ENCODE results near the gene IGSF21. TPM values are rescaled to one million over a fixed set of nuclear protein-coding genes. Genes with fewer than 3 reads are reported as not detected.

IGSF21 gene
- total RNA-seq, 6 experiments from 2014 or later = not detected

DNA sequence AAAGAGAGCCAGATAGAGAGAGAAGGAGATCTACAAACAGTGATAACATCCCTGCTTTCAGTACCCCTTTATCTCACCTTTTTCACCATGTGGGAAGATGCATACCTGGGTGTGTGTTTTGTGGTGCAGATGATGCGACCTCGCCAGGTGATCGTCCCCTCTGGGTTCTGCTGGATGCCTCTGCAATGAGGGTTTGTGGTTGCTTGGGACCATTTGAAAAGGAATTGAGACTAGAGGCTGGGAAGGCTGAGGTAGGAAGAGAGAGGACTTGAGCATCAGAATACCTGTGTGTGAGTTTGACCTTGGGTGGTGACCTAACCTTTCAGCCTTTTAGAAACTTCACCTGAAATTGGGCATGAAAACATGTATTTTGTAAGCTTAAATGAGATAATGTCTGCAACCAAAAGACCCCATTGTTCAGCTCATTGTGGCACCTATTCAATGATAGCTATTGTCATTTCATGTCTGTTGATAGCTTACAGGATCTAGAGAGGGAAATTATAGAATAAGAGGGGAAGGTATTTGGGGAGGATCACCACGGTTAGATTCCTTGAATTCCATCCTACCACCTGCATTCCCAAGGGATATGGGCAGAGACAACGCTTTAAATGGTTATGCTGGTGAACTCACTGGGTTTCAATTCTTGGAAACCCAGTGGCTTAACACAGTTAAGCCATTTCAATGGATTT, 125.7 kb downstream of the IGSF21 start:
- TF ChIP-seq, protein P1, sequence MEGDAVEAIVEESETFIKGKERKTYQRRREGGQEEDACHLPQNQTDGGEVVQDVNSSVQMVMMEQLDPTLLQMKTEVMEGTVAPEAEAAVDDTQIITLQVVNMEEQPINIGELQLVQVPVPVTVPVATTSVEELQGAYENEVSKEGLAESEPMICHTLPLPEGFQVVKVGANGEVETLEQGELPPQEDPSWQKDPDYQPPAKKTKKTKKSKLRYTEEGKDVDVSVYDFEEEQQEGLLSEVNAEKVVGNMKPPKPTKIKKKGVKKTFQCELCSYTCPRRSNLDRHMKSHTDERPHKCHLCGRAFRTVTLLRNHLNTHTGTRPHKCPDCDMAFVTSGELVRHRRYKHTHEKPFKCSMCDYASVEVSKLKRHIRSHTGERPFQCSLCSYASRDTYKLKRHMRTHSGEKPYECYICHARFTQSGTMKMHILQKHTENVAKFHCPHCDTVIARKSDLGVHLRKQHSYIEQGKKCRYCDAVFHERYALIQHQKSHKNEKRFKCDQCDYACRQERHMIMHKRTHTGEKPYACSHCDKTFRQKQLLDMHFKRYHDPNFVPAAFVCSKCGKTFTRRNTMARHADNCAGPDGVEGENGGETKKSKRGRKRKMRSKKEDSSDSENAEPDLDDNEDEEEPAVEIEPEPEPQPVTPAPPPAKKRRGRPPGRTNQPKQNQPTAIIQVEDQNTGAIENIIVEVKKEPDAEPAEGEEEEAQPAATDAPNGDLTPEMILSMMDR (IDR thresholded peaks at IDR 0.05) = no peak
- Mint-ChIP-seq H3K9me3 (peaks cover 72% of the 10 kb centered on the region), H3K4me1 (ENCODE audit: low read depth) (no peaks in the 10 kb centered on the region), H3K27ac (no peak overlapping the region), H3K36me3 (ENCODE audit: low read depth) (no peaks in the 10 kb centered on the region), H3K4me3 (no peak overlapping the region), H3K27me3 (ENCODE audit: insufficient read depth) (peaks cover 1% of the 10 kb centered on the region; the same call in 1 of the 2 replicates)
- DNase-seq = no peak

DNA sequence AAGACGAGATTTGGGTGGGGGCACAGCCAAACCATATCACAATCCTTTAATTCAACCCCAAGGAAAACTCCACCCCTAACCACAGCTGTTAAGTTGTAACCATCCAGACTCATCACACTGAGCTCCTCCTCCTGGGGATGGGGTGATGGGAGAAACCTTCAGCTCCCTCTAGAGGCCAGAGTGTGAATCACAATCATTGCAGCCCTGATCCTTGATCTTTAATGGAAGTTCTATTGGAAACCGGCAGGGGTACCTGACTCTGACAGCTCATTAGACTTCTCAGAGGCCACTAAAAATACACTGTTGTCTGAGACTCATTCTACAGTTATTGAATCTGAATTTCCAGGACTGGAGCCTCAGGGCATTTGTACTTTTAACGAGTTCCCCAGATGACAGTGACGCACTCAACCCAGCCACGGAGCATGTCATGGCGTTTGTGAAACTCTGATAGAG, 127.2 kb downstream of the IGSF21 start:
- Mint-ChIP-seq H3K4me1 (ENCODE audit: low read depth) (no peaks in the 10 kb centered on the region), H3K4me3 (no peak overlapping the region), H3K27ac (no peak overlapping the region), H3K36me3 (ENCODE audit: low read depth) (no peaks in the 10 kb centered on the region), H3K9me3 (peaks cover 73% of the 10 kb centered on the region), H3K27me3 (ENCODE audit: insufficient read depth) (peaks cover 4% of the 10 kb centered on the region)
- peak; percentile 7 for DNase-seq
- TF ChIP-seq, protein P1 (IDR thresholded peaks at IDR 0.05) = peak; percentile 71

DNA sequence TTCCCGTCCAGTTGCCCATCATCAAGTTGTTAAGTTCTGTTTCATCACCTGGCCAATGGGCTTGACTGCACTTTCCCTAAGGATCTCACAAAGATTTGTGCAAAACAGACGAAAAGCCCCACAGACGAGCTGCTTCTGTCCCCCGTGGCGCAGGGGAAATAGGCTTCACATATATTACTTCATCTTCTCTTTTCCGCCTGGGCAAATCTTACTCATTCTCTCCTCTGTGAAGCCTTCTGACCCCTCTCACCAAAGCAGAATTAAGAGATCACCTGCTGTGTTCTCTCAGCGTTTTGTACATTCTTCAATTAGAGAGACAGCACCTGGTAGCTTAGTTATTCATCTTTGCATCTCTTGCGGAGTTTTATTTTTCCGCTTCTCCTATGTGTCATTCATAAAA, 129.8 kb downstream of the IGSF21 start:
- Mint-ChIP-seq H3K27ac (no peak overlapping the region), H3K27me3 (ENCODE audit: insufficient read depth) (peaks cover 6% of the 10 kb centered on the region), H3K4me1 (ENCODE audit: low read depth) (no peaks in the 10 kb centered on the region), H3K4me3 (no peak overlapping the region), H3K36me3 (ENCODE audit: low read depth) (no peaks in the 10 kb centered on the region), H3K9me3 (peaks cover 61% of the 10 kb centered on the region)
- DNase-seq = no peak
- TF ChIP-seq, protein P1 (IDR thresholded peaks at IDR 0.05) = no peak

DNA sequence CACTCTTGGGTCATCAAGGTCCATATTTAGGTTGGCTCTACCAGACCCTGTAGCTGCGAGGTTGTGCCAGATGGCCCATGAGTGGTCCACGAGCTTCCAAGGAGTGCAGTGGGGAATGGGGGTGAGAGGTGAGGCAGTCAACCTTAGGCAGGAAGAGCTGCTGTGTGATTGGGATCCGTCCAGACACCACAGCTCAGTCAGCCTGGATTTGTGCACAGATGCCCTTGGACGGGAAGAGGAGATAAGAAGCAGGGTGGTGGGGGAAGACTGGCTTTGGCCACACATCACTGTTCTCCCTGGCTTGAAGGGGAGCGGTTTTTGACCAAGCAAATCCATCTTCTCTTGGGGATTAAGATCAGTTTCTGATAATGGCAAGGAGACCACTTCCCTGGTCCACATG, 130.6 kb downstream of the IGSF21 start:
- H3K36me3 Mint-ChIP-seq (ENCODE audit: low read depth) = no peaks in the 10 kb centered on the region
- peaks cover 9% of the 10 kb centered on the region for H3K27me3 Mint-ChIP-seq (ENCODE audit: insufficient read depth)
- TF ChIP-seq, protein P1 (IDR thresholded peaks at IDR 0.05) = no peak
- H3K27ac Mint-ChIP-seq = no peak overlapping the region
- no peak for DNase-seq
- H3K4me3 Mint-ChIP-seq = no peak overlapping the region
- H3K4me1 Mint-ChIP-seq (ENCODE audit: low read depth) = no peaks in the 10 kb centered on the region
- H3K9me3 Mint-ChIP-seq = peaks cover 62% of the 10 kb centered on the region

DNA sequence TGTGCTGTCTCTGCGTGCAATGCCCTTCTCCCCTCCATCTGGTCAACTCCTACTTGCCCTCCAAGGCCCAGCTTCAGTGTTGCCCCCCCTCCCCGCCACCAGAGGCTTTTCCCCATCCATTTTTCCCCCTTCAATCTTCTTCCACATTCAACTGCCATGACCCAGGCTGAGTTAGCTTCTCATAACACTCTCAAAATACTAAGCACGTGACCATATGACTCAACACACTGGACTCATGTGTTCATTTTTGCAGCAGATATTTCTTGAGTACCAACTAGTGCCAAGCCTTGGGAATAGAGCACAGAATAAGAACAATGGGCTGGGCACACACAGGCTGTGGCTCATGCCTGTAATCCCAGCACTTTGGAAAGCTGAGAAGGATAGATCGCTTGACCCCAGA, 132.1 kb downstream of the IGSF21 start:
- no peak for DNase-seq
- Mint-ChIP-seq H3K4me3 (no peak overlapping the region), H3K27me3 (ENCODE audit: insufficient read depth) (peaks cover 9% of the 10 kb centered on the region), H3K27ac (no peak overlapping the region), H3K36me3 (ENCODE audit: low read depth) (no peaks in the 10 kb centered on the region), H3K9me3 (peaks cover 63% of the 10 kb centered on the region), H3K4me1 (ENCODE audit: low read depth) (no peaks in the 10 kb centered on the region)
- TF ChIP-seq, protein P1 (IDR thresholded peaks at IDR 0.05) = no peak
